IPS DF 6.9 (cell line): ENCODE data around the gene SSH2.
"Not testable (repeated sequence)": the region's sequence is repeated elsewhere in the genome, so short reads cannot be mapped to it uniquely, and the experiment has no call there.

ENCODE experiments used
- DNase-seq: peaks from one replicate; pipeline ENCODE4 v3.0.0-alpha.2; 2013; ENCODE audit warnings: low read depth, low spot score
- H3K27ac ChIP-seq: one replicate; pipeline ENCODE4 v1.5.1; 2013; ENCODE audit warnings: low read length, control low read depth
- H3K27me3 ChIP-seq: 2 replicates; pipeline ENCODE4 v1.6.1; 2013; ENCODE audit warnings: mild to moderate bottlenecking, low read length; ENCODE audit not compliant: control insufficient read depth, insufficient read depth
- H3K36me3 ChIP-seq: 2 replicates; pipeline ENCODE4 v1.6.1; 2013; ENCODE audit warnings: low read length; ENCODE audit not compliant: control insufficient read depth, insufficient read depth
- H3K4me1 ChIP-seq: 2 replicates; pipeline ENCODE4 v1.6.1; 2013; ENCODE audit warnings: low read length; ENCODE audit not compliant: control insufficient read depth, insufficient read depth
- H3K4me3 ChIP-seq: 2 replicates; pipeline ENCODE4 v1.5.1; 2013; ENCODE audit warnings: mild to moderate bottlenecking, low read length
- H3K9me3 ChIP-seq: 2 replicates; pipeline ENCODE4 v1.6.1; 2013; ENCODE audit warnings: low read length, inconsistent platforms; ENCODE audit not compliant: control insufficient read depth, insufficient read depth
- WGBS: extraction: QIAGEN DNeasy Blood & Tissue Kit; methylation state at CpG from one replicate; pipeline ENCODE4 v1.1.7; 2013; ENCODE audit warnings: mixed read lengths, missing lambda C conversion rate; ENCODE audit not compliant: insufficient read length, insufficient coverage; 5-methylcytosine and 5-hydroxymethylcytosine counted together

The SSH2 gene

GRCh38 chr17:29694918-29695563 lies 235.0 kb downstream of the SSH2 start:
- H3K9me3 ChIP-seq: no peaks in the 10 kb centered on the region

GRCh38 chr17:29693751-29694150 lies 236.3 kb downstream of the SSH2 start:
- H3K9me3 ChIP-seq: no peaks in the 10 kb centered on the region
- DNase-seq: no peak
- no peak overlapping the region for H3K4me3 ChIP-seq
- no peaks in the 10 kb centered on the region for H3K36me3 ChIP-seq
- WGBS: no CpG with 5 or more reads among the region's 3 CpGs
- no peaks in the 10 kb centered on the region for H3K27me3 ChIP-seq
- H3K27ac ChIP-seq: no peak overlapping the region
- no peaks in the 10 kb centered on the region for H3K4me1 ChIP-seq

More at GRCh38 chr17:29694918-29695563, 235.0 kb downstream of the SSH2 start:
- H3K27me3 ChIP-seq: no peaks in the 10 kb centered on the region
- no CpG with 5 or more reads among the region's 5 CpGs for WGBS
- no peak for DNase-seq
- no peak overlapping the region for H3K27ac ChIP-seq
- no peaks in the 10 kb centered on the region for H3K4me1 ChIP-seq
- no peak overlapping the region for H3K4me3 ChIP-seq
- no peaks in the 10 kb centered on the region for H3K36me3 ChIP-seq

DNA sequence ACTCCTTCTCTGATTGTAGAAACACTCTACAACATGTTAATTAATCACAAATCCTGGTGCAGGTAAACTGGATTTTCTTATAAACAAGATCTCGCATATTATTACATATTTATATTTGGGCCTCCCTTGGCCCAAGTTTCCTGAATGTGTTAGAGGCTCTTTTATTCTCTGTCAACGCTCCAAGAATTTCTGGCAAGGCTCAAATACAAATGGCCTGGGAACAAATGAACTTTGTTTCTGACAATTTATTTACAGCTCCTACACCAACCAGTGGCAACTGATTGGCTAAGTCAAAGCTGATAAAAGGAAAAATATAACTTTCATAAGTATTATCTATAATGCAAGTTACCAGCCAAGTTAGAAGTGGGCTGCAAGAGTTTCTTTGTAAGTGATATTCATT lies 242.4 kb downstream of the SSH2 start:
- no peaks in the 10 kb centered on the region for H3K27me3 ChIP-seq
- no peaks in the 10 kb centered on the region for H3K4me1 ChIP-seq
- WGBS: no CpG with 5 or more reads among the region's 2 CpGs
- no peak for DNase-seq
- H3K4me3 ChIP-seq: no peak overlapping the region
- no peaks in the 10 kb centered on the region for H3K9me3 ChIP-seq
- no peak overlapping the region for H3K27ac ChIP-seq
- H3K36me3 ChIP-seq: no peaks in the 10 kb centered on the region

DNA sequence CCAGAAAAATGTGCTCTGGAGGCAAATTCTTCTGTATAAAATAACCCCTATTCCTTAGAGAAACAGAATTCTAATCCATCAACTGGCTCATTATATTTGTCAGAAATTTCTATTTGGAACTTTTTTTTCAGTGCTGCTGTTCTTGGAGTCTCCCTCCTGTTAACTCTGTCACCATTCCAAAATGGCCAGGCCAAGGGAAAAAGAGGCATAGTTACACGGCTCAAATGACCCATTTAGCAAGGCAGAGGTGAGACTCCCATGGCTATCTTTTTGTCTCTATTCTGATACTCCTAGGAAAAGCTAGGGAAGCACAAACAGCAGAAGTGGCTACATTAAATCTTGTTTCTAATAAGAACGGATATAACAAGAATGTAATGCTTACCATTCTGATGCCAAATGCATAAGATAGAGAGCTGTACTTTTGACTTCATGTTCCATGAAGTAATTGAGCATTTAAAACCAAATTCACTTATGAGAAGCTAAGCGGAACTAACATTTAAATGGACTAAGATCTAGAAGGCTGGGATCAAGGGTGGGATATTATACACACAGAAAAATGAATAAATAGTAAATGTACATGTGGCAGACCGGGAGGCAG lies 242.9 kb downstream of the SSH2 start:
- H3K9me3 ChIP-seq: no peaks in the 10 kb centered on the region
- DNase-seq: no peak
- no CpG with 5 or more reads among the region's 4 CpGs for WGBS
- H3K27ac ChIP-seq: no peak overlapping the region
- H3K27me3 ChIP-seq: no peaks in the 10 kb centered on the region
- no peaks in the 10 kb centered on the region for H3K36me3 ChIP-seq
- H3K4me1 ChIP-seq: no peaks in the 10 kb centered on the region
- H3K4me3 ChIP-seq: no peak overlapping the region

DNA sequence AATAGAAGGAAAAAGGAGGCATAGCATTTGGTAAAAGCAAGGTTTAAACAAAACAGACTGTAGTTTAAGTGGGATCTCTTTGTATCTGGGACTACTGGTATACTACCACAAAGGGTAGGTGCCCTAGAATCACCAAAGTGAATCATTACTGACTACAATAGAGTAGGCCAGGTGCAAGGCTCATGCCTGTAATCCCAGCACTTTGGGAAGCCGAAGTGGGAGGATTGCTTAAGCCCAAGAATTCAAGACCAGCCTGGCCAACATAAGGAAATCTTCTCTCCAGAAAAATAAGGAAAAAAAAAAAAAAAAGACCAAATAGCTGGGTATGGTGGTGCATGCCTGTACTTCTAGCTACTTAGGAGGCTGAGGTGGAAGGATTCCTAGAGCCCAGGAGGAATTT lies 246.5 kb downstream of the SSH2 start:
- H3K27ac ChIP-seq: no peak overlapping the region
- no peaks in the 10 kb centered on the region for H3K36me3 ChIP-seq
- no CpG with 5 or more reads among the region's 1 CpG for WGBS
- no peak for DNase-seq
- no peaks in the 10 kb centered on the region for H3K9me3 ChIP-seq
- H3K4me1 ChIP-seq: no peaks in the 10 kb centered on the region
- no peaks in the 10 kb centered on the region for H3K27me3 ChIP-seq
- no peak overlapping the region for H3K4me3 ChIP-seq

DNA sequence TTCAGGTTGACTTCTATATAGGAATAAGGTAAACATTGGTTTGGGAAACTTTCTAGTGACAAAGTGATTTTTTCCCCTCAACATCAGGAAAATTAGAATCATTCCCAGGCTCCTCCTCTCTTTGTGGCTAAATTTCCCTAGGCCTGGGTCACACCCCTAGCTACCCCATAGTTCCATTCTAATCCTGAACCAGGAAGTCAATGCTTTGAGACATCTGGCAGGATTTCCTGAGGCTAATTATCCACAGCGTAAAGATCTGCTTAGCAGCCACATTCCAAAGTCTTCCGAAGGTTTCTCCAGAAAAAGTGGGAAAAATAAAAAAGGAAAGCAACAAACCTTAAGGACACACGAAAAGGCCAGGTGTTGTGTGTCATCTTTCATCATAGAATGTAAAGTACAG lies 247.0 kb downstream of the SSH2 start:
- Histone ChIP-seq H3K27me3 (no peaks in the 10 kb centered on the region), H3K27ac (no peak overlapping the region), H3K4me1 (no peaks in the 10 kb centered on the region), H3K36me3 (no peaks in the 10 kb centered on the region), H3K9me3 (no peaks in the 10 kb centered on the region), H3K4me3 (no peak overlapping the region)
- no peak for DNase-seq
- no CpG with 5 or more reads among the region's 3 CpGs for WGBS

DNA sequence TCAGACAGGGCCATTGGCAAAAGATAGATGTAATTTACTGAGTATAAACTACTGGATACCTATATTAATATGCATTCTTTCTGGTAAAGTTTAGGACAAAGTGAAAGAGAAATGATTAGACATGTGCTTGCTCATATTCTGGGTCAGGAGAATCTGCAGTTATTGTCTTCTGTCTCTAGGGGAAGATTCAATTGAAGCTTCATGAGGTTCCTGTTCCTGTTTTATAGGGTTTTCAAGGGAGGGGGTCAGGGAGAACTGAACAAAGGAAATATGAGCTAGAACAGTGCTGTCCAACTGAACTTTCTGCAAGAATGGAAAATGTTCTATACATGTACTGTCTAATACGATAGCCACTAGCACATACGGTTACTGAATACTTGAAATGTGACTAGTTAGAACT lies 248.0 kb downstream of the SSH2 start:
- Histone ChIP-seq H3K27ac (no peak overlapping the region), H3K4me3 (no peak overlapping the region), H3K9me3 (no peaks in the 10 kb centered on the region), H3K4me1 (no peaks in the 10 kb centered on the region), H3K36me3 (no peaks in the 10 kb centered on the region), H3K27me3 (no peaks in the 10 kb centered on the region)
- WGBS: no CpG with 5 or more reads among the region's 2 CpGs
- DNase-seq: no peak

DNA sequence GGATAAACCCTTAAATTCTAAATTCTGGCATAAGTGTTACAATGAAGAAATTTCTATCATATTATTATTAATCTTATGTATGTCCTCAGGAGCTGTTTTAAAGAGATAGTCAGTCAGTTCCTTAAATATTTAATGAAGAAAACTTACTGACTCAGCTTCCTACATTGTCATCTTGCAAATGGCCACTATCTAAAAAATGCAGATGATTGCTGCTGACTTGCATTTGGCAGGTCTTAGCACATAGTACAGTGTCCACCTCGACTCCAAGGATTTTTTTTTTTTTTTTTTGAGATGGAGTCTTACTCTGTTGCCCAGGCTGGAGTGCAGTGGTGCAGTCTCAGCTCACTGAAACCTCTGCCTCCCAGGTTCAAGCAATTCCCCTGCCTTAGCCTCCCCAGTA lies 252.2 kb downstream of the SSH2 start:
- H3K4me1 ChIP-seq: no peaks in the 10 kb centered on the region
- no peaks in the 10 kb centered on the region for H3K36me3 ChIP-seq
- no peak overlapping the region for H3K27ac ChIP-seq
- no peaks in the 10 kb centered on the region for H3K27me3 ChIP-seq
- no peaks in the 10 kb centered on the region for H3K9me3 ChIP-seq
- WGBS: no CpG with 5 or more reads among the region's 1 CpG
- no peak overlapping the region for H3K4me3 ChIP-seq
- no peak for DNase-seq

- H3K27me3 ChIP-seq: no peaks in the 10 kb centered on the region
- no peak overlapping the region for H3K4me3 ChIP-seq
- H3K4me1 ChIP-seq: no peaks in the 10 kb centered on the region
- H3K27ac ChIP-seq: no peak overlapping the region
- no peaks in the 10 kb centered on the region for H3K36me3 ChIP-seq
- no CpG with 5 or more reads among the region's 3 CpGs for WGBS
- no peak for DNase-seq
- H3K9me3 ChIP-seq: no peaks in the 10 kb centered on the region
Observed at GRCh38 chr17:29677221-29677791, 252.7 kb downstream of the SSH2 start.

GRCh38 chr17:29675961-29676360 lies 254.1 kb downstream of the SSH2 start:
- not testable (repeated sequence) for H3K4me3 ChIP-seq, H3K27me3 ChIP-seq, H3K27ac ChIP-seq, H3K4me1 ChIP-seq, H3K9me3 ChIP-seq, DNase-seq, H3K36me3 ChIP-seq
- WGBS: no CpG with 5 or more reads among the region's 8 CpGs

GRCh38 chr17:29674281-29674680 lies 255.7 kb downstream of the SSH2 start:
- no peak overlapping the region for H3K4me3 ChIP-seq
- no peaks in the 10 kb centered on the region for H3K4me1 ChIP-seq
- no peak overlapping the region for H3K27ac ChIP-seq
- no CpG with 5 or more reads among the region's 1 CpG for WGBS
- DNase-seq: no peak
- no peaks in the 10 kb centered on the region for H3K36me3 ChIP-seq
- no peaks in the 10 kb centered on the region for H3K9me3 ChIP-seq
- H3K27me3 ChIP-seq: no peaks in the 10 kb centered on the region
